RWPE2 (cell line): ENCODE measurements around the gene TAF11.

Experiments used
- ATAC-seq: fragments of 200-7000 bp; cut with Tn5 transposase; 3 replicates; pipeline ENCODE4 v1.9.1; 2021; ENCODE audit warnings: low read depth
- DNase-seq: peaks from one replicate; pipeline ENCODE4 v3.0.0-alpha.2; 2020; ENCODE audit warnings: low spot score
- H3K27ac ChIP-seq: fragments of 450-650 bp; 2 replicates; pipeline ENCODE4 v1.5.1; 2017; ENCODE audit warnings: mild to moderate bottlenecking; ENCODE audit not compliant: poor library complexity, severe bottlenecking
- H3K27me3 ChIP-seq: fragments of 250-450 bp; sonication (Bioruptor Pico); 2 replicates; pipeline ENCODE4 v1.5.1; 2021; ENCODE audit warnings: mild to moderate bottlenecking, moderate library complexity; ENCODE audit not compliant: insufficient read depth, poor library complexity, severe bottlenecking
- H3K36me3 ChIP-seq: fragments of 250-450 bp; sonication (Bioruptor Pico); 2 replicates; pipeline ENCODE4 v1.5.1; 2020; ENCODE audit warnings: low read depth, mild to moderate bottlenecking, moderate library complexity
- H3K4me1 ChIP-seq: fragments of 250-450 bp; sonication (Bioruptor Pico); 2 replicates; pipeline ENCODE4 v1.5.1; 2021; ENCODE audit warnings: mild to moderate bottlenecking, moderate library complexity; ENCODE audit not compliant: insufficient read depth, poor library complexity, severe bottlenecking
- H3K4me3 ChIP-seq: fragments of 250-450 bp; sonication (Bioruptor Pico); 2 replicates; pipeline ENCODE4 v1.5.1; 2021; ENCODE audit warnings: mild to moderate bottlenecking, moderate library complexity; ENCODE audit not compliant: severe bottlenecking
- H3K9me3 ChIP-seq: fragments of 250-450 bp; sonication (Bioruptor Pico); 2 replicates; pipeline ENCODE4 v1.5.1; 2021; ENCODE audit warnings: mild to moderate bottlenecking, moderate library complexity; ENCODE audit not compliant: severe bottlenecking
- CTCF ChIP-seq: fragments of 450-650 bp; IDR thresholded peaks from one replicate; pipeline ENCODE4 v1.5.1; 2017; ENCODE audit warnings: mild to moderate bottlenecking, moderate library complexity; ENCODE audit not compliant: poor library complexity, severe bottlenecking

Gene TAF11

GRCh38 chr6:34871853-34872252 lies 16.0 kb downstream of the TAF11 start:
- Histone ChIP-seq H3K27ac (no peak overlapping the region), H3K9me3 (no peaks in the 10 kb centered on the region), H3K4me1 (no peaks in the 10 kb centered on the region), H3K36me3 (peaks cover 50% of the 10 kb centered on the region), H3K4me3 (no peak overlapping the region), H3K27me3 (no peaks in the 10 kb centered on the region)
- TF ChIP-seq CTCF = no peak
- DNase-seq (no peak), ATAC-seq (no peak)

- Histone ChIP-seq H3K27me3 (no peaks in the 10 kb centered on the region), H3K4me1 (no peaks in the 10 kb centered on the region), H3K36me3 (peaks cover 41% of the 10 kb centered on the region), H3K27ac (no peak overlapping the region), H3K4me3 (no peak overlapping the region), H3K9me3 (no peaks in the 10 kb centered on the region)
- ATAC-seq = no peak
- TF ChIP-seq CTCF = no peak
- DNase-seq = no peak
Measured at GRCh38 chr6:34867484-34867883, 20.4 kb downstream of the TAF11 start.

GRCh38 chr6:34866509-34866908 lies 21.3 kb downstream of the TAF11 start:
- Histone ChIP-seq H3K36me3 (peaks cover 38% of the 10 kb centered on the region), H3K4me1 (no peaks in the 10 kb centered on the region)
- no peak for ATAC-seq

GRCh38 chr6:34865107-34865506 lies 22.7 kb downstream of the TAF11 start:
- Histone ChIP-seq H3K4me3 (no peak overlapping the region), H3K27me3 (no peaks in the 10 kb centered on the region), H3K4me1 (no peaks in the 10 kb centered on the region), H3K36me3 (peaks cover 30% of the 10 kb centered on the region; the same call in 1 of the 2 replicates), H3K9me3 (no peaks in the 10 kb centered on the region), H3K27ac (no peak overlapping the region)
- no peak for DNase-seq
- TF ChIP-seq CTCF = no peak
- no peak for ATAC-seq

More at GRCh38 chr6:34866509-34866908, 21.3 kb downstream of the TAF11 start:
- H3K27ac ChIP-seq = no peak overlapping the region
- no peak overlapping the region for H3K4me3 ChIP-seq
- no peak for TF ChIP-seq CTCF
- no peaks in the 10 kb centered on the region for H3K9me3 ChIP-seq
- DNase-seq = no peak
- H3K27me3 ChIP-seq = no peaks in the 10 kb centered on the region

GRCh38 chr6:34864007-34864406 lies 23.8 kb downstream of the TAF11 start:
- Histone ChIP-seq H3K27me3 (no peaks in the 10 kb centered on the region), H3K4me3 (no peak overlapping the region), H3K36me3 (peaks cover 33% of the 10 kb centered on the region), H3K9me3 (no peaks in the 10 kb centered on the region), H3K27ac (no peak overlapping the region), H3K4me1 (no peaks in the 10 kb centered on the region)
- no peak for TF ChIP-seq CTCF
- DNase-seq (no peak), ATAC-seq (no peak)
